CD4-positive, alpha-beta T cell (primary cell): ENCODE measurements around the gene PITX3. TPM values are rescaled to one million over a fixed set of nuclear protein-coding genes. Genes with fewer than 3 reads are reported as not detected.

ENCODE experiments used
- ATAC-seq: fragments of 200-7000 bp; cut with Tn5 transposase; one replicate; pipeline ENCODE4 v1.10.0; 2022; ENCODE audit warnings: mild to moderate bottlenecking; ENCODE audit not compliant: poor library complexity
- CTCF ChIA-PET: fragments of 350-600 bp; sonication (Branson Sonifier 250); formaldehyde crosslinking; loops from one replicate; lab custom pipeline; 2021; ENCODE audit warnings: antibody characterized with exemption, inconsistent platforms; lab: Charles Lee
- POLR2A ChIA-PET: fragments of 350-600 bp; sonication (Branson Sonifier 250); formaldehyde crosslinking; loops from one replicate; lab custom pipeline; 2021; ENCODE audit warnings: antibody characterized with exemption, inconsistent platforms; lab: Charles Lee
- DNase-seq, 14 experiments: peaks; one replicate each; pipeline ENCODE4 v3.0.0-alpha.2; 2013 to 2020; ENCODE audit warnings: mixed read lengths in 2 of 14
- H3K27ac ChIP-seq, 2 donors: one replicate each; pipeline versions ENCODE4 v1.5.1 to v1.7.0; 2013; ENCODE audit warnings: low read length in 2 of 2, low read depth in 1 of 2, mild to moderate bottlenecking in 1 of 2
- H3K27me3 ChIP-seq, 2 experiments: 1 replicate in 1 of 2; 2 replicates in 1 of 2; pipeline versions ENCODE4 v1.6.1 to v1.7.0; 2013; ENCODE audit warnings: low read length in 2 of 2, control low read depth in 1 of 2, mild to moderate bottlenecking in 1 of 2, moderate library complexity in 1 of 2; ENCODE audit not compliant: insufficient read depth in 2 of 2, control insufficient read depth in 1 of 2
- H3K36me3 ChIP-seq: one replicate; pipeline ENCODE4 v1.6.1; 2013; ENCODE audit warnings: low read length, control low read depth; ENCODE audit not compliant: insufficient read depth
- H3K4me1 ChIP-seq: one replicate; pipeline ENCODE4 v1.6.1; 2013; ENCODE audit warnings: low read length, control low read depth; ENCODE audit not compliant: insufficient read depth
- H3K4me3 ChIP-seq: one replicate; pipeline ENCODE4 v1.5.1; 2013; ENCODE audit warnings: mild to moderate bottlenecking, low read length, moderate library complexity
- H3K9me3 ChIP-seq, 2 experiments: 1 replicate in 1 of 2; 2 replicates in 1 of 2; pipeline versions ENCODE4 v1.6.1 to v1.7.0; 2013; ENCODE audit warnings: low read length in 2 of 2, mild to moderate bottlenecking in 2 of 2, control low read depth in 1 of 2, moderate library complexity in 1 of 2; ENCODE audit not compliant: control insufficient read depth in 1 of 2, insufficient read depth in 1 of 2
- H3K27ac Mint-ChIP-seq: one replicate; pipeline ENCODE4 v1.8.0; 2020; ENCODE audit warnings: mixed read lengths
- H3K27me3 Mint-ChIP-seq: one replicate; pipeline ENCODE4 v1.8.0; 2021; ENCODE audit warnings: mixed read lengths
- H3K36me3 Mint-ChIP-seq: one replicate; pipeline ENCODE4 v1.8.0; 2021; ENCODE audit warnings: low read depth, mixed read lengths
- H3K4me1 Mint-ChIP-seq: one replicate; pipeline ENCODE4 v1.8.0; 2021; ENCODE audit warnings: low read depth, mixed read lengths
- H3K4me3 Mint-ChIP-seq: one replicate; pipeline ENCODE4 v1.8.0; 2020; ENCODE audit warnings: mild to moderate bottlenecking, mixed read lengths
- H3K9me3 Mint-ChIP-seq: one replicate; pipeline ENCODE4 v1.8.0; 2020; ENCODE audit warnings: mixed read lengths
- CTCF ChIP-seq: fragments of 200-600 bp; IDR thresholded peaks from one replicate; pipeline ENCODE4 v1.8.0; 2022; ENCODE audit warnings: antibody characterized with exemption, mild to moderate bottlenecking
- intact Hi-C, 2 experiments: fragments of 100-400 bp; cut with DNase I in 1 of 2; cut with micrococcal nuclease in 1 of 2; formaldehyde crosslinking; loops; one replicate each; pipeline versions ENCODE4 v1.15.1 to v1.9.0; 2023 to 2025; cut with DNase I, micrococcal nuclease
- polyA plus RNA-seq, 2 donors: library from polyadenylated mRNA; unstranded; fragments of 120-200 nt; gene quantifications; one replicate each; pipeline ENCODE4 v1.2.1, GENCODE V29; 2013
- total RNA-seq, 174 experiments: library from RNA in 2 of 174; stranded (reverse) in 2 of 174; gene quantifications; one replicate each; pipeline ENCODE4 v1.2.3 and lab custom pipeline; 2021 to 2026

The PITX3 gene
- total RNA-seq, result not detected
- not detected for polyA plus RNA-seq (2013, experiment 1 of 2)
- 0.31 TPM for polyA plus RNA-seq (2013, experiment 2 of 2)
- total RNA-seq (lab: John Stamatoyannopoulos, UW), result 0 to 2.0 (median 0) reads per million in 172 experiments

- intact Hi-C loops, result loop anchor here in 1 of 2 experiments (5.0 kb wide), 3 partner anchors 89 to 889 kb away; partner anchors contain the start of genes ACTR1A, BTRC, NOLC1 and SUFU
- POLR2A ChIA-PET, result interaction anchor here (1.9 kb wide), 1 partner anchor 11 kb away, joined by 13 read pairs; no protein-coding TSS in a partner anchor
- Histone ChIP-seq H3K4me1 (peaks cover 38% of the 10 kb centered on the region), H3K36me3 (no peaks in the 10 kb centered on the region), H3K27ac (no peak within 1 kb of the TSS), H3K27me3 (peaks cover 28 to 29% of the 10 kb centered on the region in 2 experiments), H3K4me3 (peak within 1 kb of the TSS; percentile 52), H3K9me3 (peaks cover 0 to 9% of the 10 kb centered on the region in 2 experiments)
- CTCF ChIA-PET, result interaction anchor here (0.6 to 3.6 kb wide), 2 partner anchors 11 to 72 kb away, joined by 3 to 35 read pairs; no protein-coding TSS in a partner anchor
- Mint-ChIP-seq H3K27ac (no peak within 1 kb of the TSS), H3K9me3 (no peaks in the 10 kb centered on the region), H3K27me3 (peaks cover 64% of the 10 kb centered on the region), H3K4me3 (peak within 1 kb of the TSS; percentile 70), H3K36me3 (peaks cover 9% of the 10 kb centered on the region), H3K4me1 (peaks cover 34% of the 10 kb centered on the region)
- ATAC-seq (peak; percentile 55), DNase-seq (peak; percentile 68 to 96 (median 82))
- TF ChIP-seq CTCF, result no peak
These were observed at the start of gene PITX3 for GRCh38 chr10:102241444-102242117. TSS of gene PITX3 (minus strand) at chr10:102241512. CDS start at chr10:102232080, 9,432 bp downstream.

DNA sequence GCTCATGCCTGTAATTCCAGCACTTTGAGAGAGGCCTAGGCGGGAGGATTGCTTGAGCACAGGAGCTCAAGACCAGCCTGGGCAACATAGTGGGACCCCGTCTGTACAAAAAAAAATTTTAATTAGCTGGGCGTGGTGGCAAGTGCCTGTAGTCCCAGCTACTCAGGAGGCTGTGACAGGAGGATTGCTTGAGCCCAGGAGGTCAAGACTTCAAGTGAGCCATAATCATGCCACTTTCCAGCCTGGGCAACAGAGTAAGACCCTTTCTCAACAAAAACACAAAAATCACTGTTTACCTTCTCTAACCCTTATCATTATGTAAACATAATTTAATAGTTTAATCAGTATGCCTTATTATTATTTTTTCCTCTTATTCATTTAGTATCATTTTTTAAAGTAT, 48.5 kb upstream of the PITX3 start:
- no peaks in the 10 kb centered on the region for H3K9me3 ChIP-seq
- TF ChIP-seq CTCF, result no peak
- ChIA-PET POLR2A (no interaction called here), CTCF (no interaction called here)
- Mint-ChIP-seq H3K27ac (no peak overlapping the region), H3K9me3 (no peaks in the 10 kb centered on the region), H3K27me3 (no peaks in the 10 kb centered on the region), H3K4me3 (no peak overlapping the region), H3K36me3 (peaks cover 30% of the 10 kb centered on the region), H3K4me1 (peaks cover 30% of the 10 kb centered on the region)
- H3K27ac ChIP-seq, result no peak overlapping the region
- H3K4me1 ChIP-seq, result no peaks in the 10 kb centered on the region
- no peak overlapping the region for H3K4me3 ChIP-seq
- no peak for ATAC-seq
- intact Hi-C loops, result no loop called here
- peaks cover 19% of the 10 kb centered on the region for H3K36me3 ChIP-seq
- H3K27me3 ChIP-seq, result no peaks in the 10 kb centered on the region
- no peak for DNase-seq

GRCh38 chr10:102289356-102289755, 48.0 kb upstream of the PITX3 start:
- Mint-ChIP-seq H3K9me3 (no peaks in the 10 kb centered on the region), H3K36me3 (peaks cover 34% of the 10 kb centered on the region), H3K4me3 (no peak overlapping the region), H3K27me3 (no peaks in the 10 kb centered on the region), H3K27ac (no peak overlapping the region), H3K4me1 (peaks cover 35% of the 10 kb centered on the region)
- intact Hi-C loops, result no loop called here
- H3K9me3 ChIP-seq, result no peaks in the 10 kb centered on the region
- CTCF ChIA-PET, result no interaction called here
- ATAC-seq (no peak), DNase-seq (no peak)
- peaks cover 17% of the 10 kb centered on the region for H3K36me3 ChIP-seq
- H3K4me3 ChIP-seq, result no peak overlapping the region
- no peak for TF ChIP-seq CTCF
- no peak overlapping the region for H3K27ac ChIP-seq
- H3K4me1 ChIP-seq, result no peaks in the 10 kb centered on the region
- POLR2A ChIA-PET, result no interaction called here
- H3K27me3 ChIP-seq, result no peaks in the 10 kb centered on the region
